Measurements from ENCODE around the gene COQ8A. TPM values are rescaled to one million over a fixed set of nuclear protein-coding genes. Genes with fewer than 3 reads are reported as not detected.
"Not testable (repeated sequence)": the region's sequence is repeated elsewhere in the genome, so short reads cannot be mapped to it uniquely, and the experiment has no call there.

COQ8A gene
- total RNA-seq, 2 experiments from 2014 or later, result 12.1 to 16.4 TPM

GRCh38 chr1:226994586-226995364 lies 54.7 kb downstream of the COQ8A start:
- Mint-ChIP-seq H3K27ac (no peak overlapping the region), H3K36me3 (ENCODE audit: low read depth) (no peaks in the 10 kb centered on the region), H3K27me3 (ENCODE audit: low read depth) (peaks cover 8% of the 10 kb centered on the region), H3K9me3 (ENCODE audit: insufficient read depth) (no peaks in the 10 kb centered on the region), H3K4me1 (ENCODE audit: low read depth) (peaks cover 10% of the 10 kb centered on the region), H3K4me3 (no peak overlapping the region)
- no peak for ATAC-seq
- ChIA-PET CTCF (no interaction called here), POLR2A (no interaction called here)
- no peak for DNase-seq

- Mint-ChIP-seq H3K36me3 (ENCODE audit: low read depth) (no peaks in the 10 kb centered on the region), H3K4me1 (ENCODE audit: low read depth) (peaks cover 2% of the 10 kb centered on the region), H3K4me3 (no peak overlapping the region), H3K9me3 (ENCODE audit: insufficient read depth) (no peaks in the 10 kb centered on the region), H3K27ac (no peak overlapping the region), H3K27me3 (ENCODE audit: low read depth) (peaks cover 8% of the 10 kb centered on the region)
- no peak for DNase-seq
- ATAC-seq, result no peak
- ChIA-PET POLR2A (no interaction called here), CTCF (no interaction called here)
Observed at GRCh38 chr1:226995365-226996332, 55.6 kb downstream of the COQ8A start.

GRCh38 chr1:226999579-226999978 lies 59.5 kb downstream of the COQ8A start:
- H3K4me3 Mint-ChIP-seq; ATAC-seq; DNase-seq; H3K9me3 Mint-ChIP-seq (ENCODE audit: insufficient read depth); H3K36me3 Mint-ChIP-seq (ENCODE audit: low read depth); H3K27ac Mint-ChIP-seq; H3K4me1 Mint-ChIP-seq (ENCODE audit: low read depth); CTCF ChIA-PET; H3K27me3 Mint-ChIP-seq (ENCODE audit: low read depth); POLR2A ChIA-PET: not testable (repeated sequence)

GRCh38 chr1:227002531-227003049 lies 62.5 kb downstream of the COQ8A start:
- H3K36me3 Mint-ChIP-seq (ENCODE audit: low read depth), result no peaks in the 10 kb centered on the region
- no peak for ATAC-seq
- no peak for DNase-seq
- H3K9me3 Mint-ChIP-seq (ENCODE audit: insufficient read depth), result no peaks in the 10 kb centered on the region
- ChIA-PET CTCF (no interaction called here), POLR2A (no interaction called here)
- H3K4me1 Mint-ChIP-seq (ENCODE audit: low read depth), result no peaks in the 10 kb centered on the region
- no peak overlapping the region for H3K27ac Mint-ChIP-seq
- H3K27me3 Mint-ChIP-seq (ENCODE audit: low read depth), result peaks cover 3% of the 10 kb centered on the region
- no peak overlapping the region for H3K4me3 Mint-ChIP-seq

GRCh38 chr1:227003165-227003564 lies 63.1 kb downstream of the COQ8A start:
- CTCF ChIA-PET, result no interaction called here
- POLR2A ChIA-PET, result no interaction called here

GRCh38 chr1:227004796-227005195 lies 64.7 kb downstream of the COQ8A start:
- ATAC-seq, result no peak
- no peaks in the 10 kb centered on the region for H3K36me3 Mint-ChIP-seq (ENCODE audit: low read depth)
- POLR2A ChIA-PET, result no interaction called here
- H3K4me1 Mint-ChIP-seq (ENCODE audit: low read depth), result no peaks in the 10 kb centered on the region
- H3K27ac Mint-ChIP-seq, result no peak overlapping the region
- DNase-seq, result no peak
- CTCF ChIA-PET, result no interaction called here
- H3K9me3 Mint-ChIP-seq (ENCODE audit: insufficient read depth), result no peaks in the 10 kb centered on the region
- no peaks in the 10 kb centered on the region for H3K27me3 Mint-ChIP-seq (ENCODE audit: low read depth)
- H3K4me3 Mint-ChIP-seq, result no peak overlapping the region

More at GRCh38 chr1:227003165-227003564, 63.1 kb downstream of the COQ8A start:
- H3K4me3 Mint-ChIP-seq, result no peak overlapping the region
- H3K27me3 Mint-ChIP-seq (ENCODE audit: low read depth), result no peaks in the 10 kb centered on the region
- H3K36me3 Mint-ChIP-seq (ENCODE audit: low read depth), result no peaks in the 10 kb centered on the region
- H3K4me1 Mint-ChIP-seq (ENCODE audit: low read depth), result no peaks in the 10 kb centered on the region
- DNase-seq (no peak), ATAC-seq (no peak)
- H3K9me3 Mint-ChIP-seq (ENCODE audit: insufficient read depth), result no peaks in the 10 kb centered on the region
- H3K27ac Mint-ChIP-seq, result no peak overlapping the region

- no peak overlapping the region for H3K27ac Mint-ChIP-seq
- H3K9me3 Mint-ChIP-seq (ENCODE audit: insufficient read depth), result no peaks in the 10 kb centered on the region
- DNase-seq (no peak), ATAC-seq (no peak)
- POLR2A ChIA-PET, result interaction anchor here (0.7 kb wide), 1 partner anchor 264 kb away, joined by 3 read pairs; no protein-coding TSS in a partner anchor
- no peaks in the 10 kb centered on the region for H3K4me1 Mint-ChIP-seq (ENCODE audit: low read depth)
- peaks cover 5% of the 10 kb centered on the region for H3K27me3 Mint-ChIP-seq (ENCODE audit: low read depth)
- CTCF ChIA-PET, result no interaction called here
- no peak overlapping the region for H3K4me3 Mint-ChIP-seq
- no peaks in the 10 kb centered on the region for H3K36me3 Mint-ChIP-seq (ENCODE audit: low read depth)
Observed at GRCh38 chr1:227006226-227006796, 66.2 kb downstream of the COQ8A start.

- ChIA-PET POLR2A (no interaction called here), CTCF (interaction anchor here (0.9 kb wide), 1 partner anchor 460 kb away, joined by 3 read pairs; no protein-coding TSS in a partner anchor)
- H3K4me1 Mint-ChIP-seq (ENCODE audit: low read depth), result no peaks in the 10 kb centered on the region
- ATAC-seq (no peak), DNase-seq (no peak)
- H3K4me3 Mint-ChIP-seq, result no peak overlapping the region
- no peaks in the 10 kb centered on the region for H3K9me3 Mint-ChIP-seq (ENCODE audit: insufficient read depth)
- no peaks in the 10 kb centered on the region for H3K36me3 Mint-ChIP-seq (ENCODE audit: low read depth)
- no peak overlapping the region for H3K27ac Mint-ChIP-seq
- H3K27me3 Mint-ChIP-seq (ENCODE audit: low read depth), result peaks cover 5% of the 10 kb centered on the region
Observed at GRCh38 chr1:227009937-227010336, 69.8 kb downstream of the COQ8A start.

GRCh38 chr1:227010645-227011044 lies 70.6 kb downstream of the COQ8A start:
- H3K27me3 Mint-ChIP-seq (ENCODE audit: low read depth), result peaks cover 6% of the 10 kb centered on the region
- POLR2A ChIA-PET, result no interaction called here
- H3K9me3 Mint-ChIP-seq (ENCODE audit: insufficient read depth), result no peaks in the 10 kb centered on the region
- no peak for ATAC-seq
- no peak overlapping the region for H3K4me3 Mint-ChIP-seq
- CTCF ChIA-PET, result interaction anchor here (0.7 to 0.9 kb wide), 2 partner anchors 461 to 532 kb away, joined by 3 read pairs; no protein-coding TSS in a partner anchor
- no peak overlapping the region for H3K27ac Mint-ChIP-seq
- no peak for DNase-seq
- no peaks in the 10 kb centered on the region for H3K4me1 Mint-ChIP-seq (ENCODE audit: low read depth)
- no peaks in the 10 kb centered on the region for H3K36me3 Mint-ChIP-seq (ENCODE audit: low read depth)

GRCh38 chr1:227016990-227017389 lies 76.9 kb downstream of the COQ8A start:
- ChIA-PET POLR2A (no interaction called here), CTCF (no interaction called here)
- Mint-ChIP-seq H3K4me1 (ENCODE audit: low read depth) (no peaks in the 10 kb centered on the region), H3K27ac (no peak overlapping the region), H3K9me3 (ENCODE audit: insufficient read depth) (no peaks in the 10 kb centered on the region), H3K4me3 (no peak overlapping the region), H3K36me3 (ENCODE audit: low read depth) (no peaks in the 10 kb centered on the region), H3K27me3 (ENCODE audit: low read depth) (peaks cover 5% of the 10 kb centered on the region)
- ATAC-seq (no peak), DNase-seq (no peak)

- ATAC-seq (no peak), DNase-seq (no peak)
- ChIA-PET CTCF (no interaction called here), POLR2A (no interaction called here)
- Mint-ChIP-seq H3K4me3 (no peak overlapping the region), H3K36me3 (ENCODE audit: low read depth) (no peaks in the 10 kb centered on the region), H3K27me3 (ENCODE audit: low read depth) (no peaks in the 10 kb centered on the region), H3K9me3 (ENCODE audit: insufficient read depth) (no peaks in the 10 kb centered on the region), H3K27ac (no peak overlapping the region), H3K4me1 (ENCODE audit: low read depth) (no peaks in the 10 kb centered on the region)
Observed at GRCh38 chr1:227032396-227032795, 92.3 kb downstream of the COQ8A start.

GRCh38 chr1:227033880-227034279 lies 93.8 kb downstream of the COQ8A start:
- CTCF ChIA-PET, result no interaction called here
- POLR2A ChIA-PET, result no interaction called here

More at GRCh38 chr1:227033880-227034279, 93.8 kb downstream of the COQ8A start:
- ATAC-seq (no peak), DNase-seq (no peak)
- no peak overlapping the region for H3K4me3 Mint-ChIP-seq
- H3K36me3 Mint-ChIP-seq (ENCODE audit: low read depth), result no peaks in the 10 kb centered on the region
- no peaks in the 10 kb centered on the region for H3K4me1 Mint-ChIP-seq (ENCODE audit: low read depth)
- no peaks in the 10 kb centered on the region for H3K9me3 Mint-ChIP-seq (ENCODE audit: insufficient read depth)
- peaks cover 4% of the 10 kb centered on the region for H3K27me3 Mint-ChIP-seq (ENCODE audit: low read depth)
- no peak overlapping the region for H3K27ac Mint-ChIP-seq
